ENCODE measurements around the gene TRMT1. TPM values are rescaled to one million over a fixed set of nuclear protein-coding genes. Genes with fewer than 3 reads are reported as not detected.

Gene TRMT1
- total and polyA plus RNA-seq, 4 experiments from 2014 or later: 18.0 to 78.4 (median 47.8) TPM

DNA sequence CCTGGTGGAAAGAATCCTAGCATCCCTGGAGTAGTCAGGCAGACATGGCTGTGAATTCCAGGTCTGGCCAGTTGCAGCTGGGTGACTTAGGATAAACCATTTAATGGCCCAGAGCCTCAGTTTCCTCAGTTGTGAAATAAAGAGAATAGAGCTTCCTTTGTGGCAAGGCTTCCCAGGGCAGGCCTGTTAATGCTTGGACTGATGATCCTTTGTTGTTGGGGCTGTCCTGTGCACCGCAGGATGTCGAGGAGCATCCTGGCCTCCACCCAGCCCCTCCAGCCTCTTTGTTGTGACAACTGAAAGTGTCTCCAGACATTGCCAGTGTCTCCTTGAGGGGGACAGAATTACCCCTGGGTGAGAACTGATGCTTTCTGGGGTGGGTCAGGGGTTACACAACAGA is 30.2 kb downstream of the TRMT1 start:
- Mint-ChIP-seq H3K27me3 (peaks cover 0 to 3% of the 10 kb centered on the region in 2 donors), H3K27ac (no peak overlapping the region), H3K4me3 (peak overlapping the region in 1 of 8 donors; percentile 22), H3K9me3 (no peaks in the 10 kb centered on the region), H3K36me3 (no peaks in the 10 kb centered on the region), H3K4me1 (peaks cover 0 to 9% (median 5%) of the 10 kb centered on the region in 4 donors)
- Histone ChIP-seq H3K27ac (ENCODE audit: low read depth, low read length) (no peak overlapping the region), H3K9me3 (ENCODE audit: control insufficient read depth in 1 of 2, low read length in 2 of 2) (no peaks in the 10 kb centered on the region), H3K4me1 (ENCODE audit: insufficient read depth, low read length) (no peaks in the 10 kb centered on the region), H3K4me3 (ENCODE audit: low read length in 2 of 2) (no peak overlapping the region), H3K27me3 (ENCODE audit: insufficient read depth, low read length) (no peaks in the 10 kb centered on the region), H3K36me3 (ENCODE audit: insufficient read depth, low read length) (no peaks in the 10 kb centered on the region)
- DNase-seq: no peak
- POLR2A ChIA-PET (ENCODE audit: partially characterized antibody): no interaction called here
- CTCF ChIA-PET (ENCODE audit: partially characterized antibody): interaction anchor here (1.5 kb wide), 1 partner anchor 31 kb away, joined by 3 read pairs; no protein-coding TSS in a partner anchor
- intact Hi-C loops (cut with micrococcal nuclease): no loop called here

DNA sequence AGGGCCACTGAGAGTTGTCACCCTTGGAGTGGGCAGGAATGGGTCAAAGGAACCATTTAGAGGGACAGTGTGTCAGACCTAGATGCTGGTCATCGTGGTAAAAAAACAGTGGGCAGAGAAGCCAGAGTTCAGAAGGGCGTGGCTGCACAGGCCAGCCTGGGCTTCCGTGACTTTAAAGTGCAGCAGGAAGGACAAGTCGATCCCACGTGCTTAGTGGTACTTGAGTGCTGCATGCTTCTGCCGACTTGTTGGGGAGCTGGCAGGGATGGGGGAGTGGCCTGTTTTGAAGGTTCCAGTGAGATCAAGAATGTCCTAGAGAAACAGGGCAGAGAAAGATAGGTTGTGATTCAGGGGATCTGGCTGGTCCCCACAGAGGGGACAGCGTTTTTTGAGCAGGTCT is 30.9 kb downstream of the TRMT1 start:
- Mint-ChIP-seq H3K27ac (no peak overlapping the region), H3K36me3 (no peaks in the 10 kb centered on the region), H3K4me3 (no peak overlapping the region), H3K27me3 (peaks cover 0 to 3% of the 10 kb centered on the region in 2 donors), H3K9me3 (no peaks in the 10 kb centered on the region), H3K4me1 (peaks cover 0 to 9% (median 5%) of the 10 kb centered on the region in 4 donors)
- Histone ChIP-seq H3K36me3 (ENCODE audit: insufficient read depth, low read length) (no peaks in the 10 kb centered on the region), H3K9me3 (ENCODE audit: control insufficient read depth in 1 of 2, low read length in 2 of 2) (no peaks in the 10 kb centered on the region), H3K4me3 (ENCODE audit: low read length in 2 of 2) (no peak overlapping the region), H3K27me3 (ENCODE audit: insufficient read depth, low read length) (no peaks in the 10 kb centered on the region), H3K4me1 (ENCODE audit: insufficient read depth, low read length) (no peaks in the 10 kb centered on the region), H3K27ac (ENCODE audit: low read depth, low read length) (no peak overlapping the region)
- intact Hi-C loops (cut with micrococcal nuclease): no loop called here
- POLR2A ChIA-PET (ENCODE audit: partially characterized antibody): no interaction called here
- no peak for DNase-seq
- CTCF ChIA-PET (ENCODE audit: partially characterized antibody): interaction anchor here (1.5 kb wide), 1 partner anchor 30 kb away, joined by 3 read pairs; no protein-coding TSS in a partner anchor

DNA sequence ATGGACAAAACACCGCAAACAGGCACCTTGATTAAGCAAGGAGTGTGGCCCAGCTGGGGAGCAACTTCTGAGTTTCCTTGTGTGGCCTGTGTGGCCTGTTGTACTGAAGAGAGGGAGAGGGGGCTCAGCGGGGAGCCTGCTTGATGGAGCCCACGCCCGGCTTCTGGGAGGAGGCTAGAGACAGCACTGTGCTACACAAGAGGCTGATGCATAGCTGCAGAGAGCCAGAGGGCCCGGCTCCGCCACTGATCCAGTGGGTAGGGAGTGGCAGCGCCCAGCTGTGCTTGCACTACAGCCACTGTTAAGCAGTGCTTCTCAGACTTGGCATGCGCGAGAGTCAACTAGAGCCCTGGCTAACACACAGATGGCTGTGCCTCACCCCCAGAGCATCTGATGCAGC is 32.9 kb downstream of the TRMT1 start:
- CTCF ChIA-PET (ENCODE audit: partially characterized antibody): interaction anchor here (1.0 to 1.8 kb wide), 4 partner anchors 10 to 118 kb away, joined by 3 to 4 read pairs (median 3); no protein-coding TSS in a partner anchor
- no peak for DNase-seq
- intact Hi-C loops (cut with micrococcal nuclease): no loop called here
- Mint-ChIP-seq H3K27ac (no peak overlapping the region), H3K4me1 (peaks cover 0 to 9% (median 5%) of the 10 kb centered on the region in 4 donors), H3K4me3 (no peak overlapping the region), H3K36me3 (no peaks in the 10 kb centered on the region), H3K9me3 (no peaks in the 10 kb centered on the region), H3K27me3 (peaks cover 0 to 3% of the 10 kb centered on the region in 2 donors)
- Histone ChIP-seq H3K27ac (ENCODE audit: low read depth, low read length) (no peak overlapping the region), H3K4me1 (ENCODE audit: insufficient read depth, low read length) (peaks cover 8% of the 10 kb centered on the region), H3K9me3 (ENCODE audit: control insufficient read depth in 1 of 2, low read length in 2 of 2) (no peaks in the 10 kb centered on the region), H3K27me3 (ENCODE audit: insufficient read depth, low read length) (no peaks in the 10 kb centered on the region), H3K4me3 (ENCODE audit: low read length in 2 of 2) (no peak overlapping the region), H3K36me3 (ENCODE audit: insufficient read depth, low read length) (no peaks in the 10 kb centered on the region)
- POLR2A ChIA-PET (ENCODE audit: partially characterized antibody): no interaction called here

DNA sequence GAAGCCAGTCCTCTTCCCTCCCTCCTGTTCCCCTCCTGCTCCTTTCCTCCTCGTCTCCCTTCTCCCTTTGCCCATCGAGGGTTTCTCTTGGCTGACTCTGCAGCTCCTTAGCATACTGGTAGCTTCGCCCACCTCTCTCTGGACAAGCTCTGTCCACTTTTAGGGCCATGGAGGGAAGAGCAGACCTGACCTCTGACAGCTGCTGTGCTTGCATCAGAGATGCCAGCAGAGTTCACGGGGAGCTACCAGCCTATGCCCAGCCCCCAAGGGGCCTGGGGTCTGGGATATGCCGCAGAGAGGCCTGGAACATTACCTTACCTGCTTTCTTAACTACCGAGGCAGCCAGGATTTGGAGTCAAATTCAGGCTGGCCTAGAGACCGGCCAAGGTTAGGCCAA is 33.5 kb downstream of the TRMT1 start:
- intact Hi-C loops (cut with micrococcal nuclease): no loop called here
- Histone ChIP-seq H3K9me3 (ENCODE audit: control insufficient read depth in 1 of 2, low read length in 2 of 2) (no peaks in the 10 kb centered on the region), H3K4me1 (ENCODE audit: insufficient read depth, low read length) (peaks cover 8% of the 10 kb centered on the region), H3K4me3 (ENCODE audit: low read length in 2 of 2) (no peak overlapping the region), H3K36me3 (ENCODE audit: insufficient read depth, low read length) (no peaks in the 10 kb centered on the region), H3K27ac (ENCODE audit: low read depth, low read length) (no peak overlapping the region), H3K27me3 (ENCODE audit: insufficient read depth, low read length) (no peaks in the 10 kb centered on the region)
- Mint-ChIP-seq H3K36me3 (no peaks in the 10 kb centered on the region), H3K9me3 (no peaks in the 10 kb centered on the region), H3K27ac (no peak overlapping the region), H3K27me3 (peaks cover 0 to 3% of the 10 kb centered on the region in 2 donors), H3K4me1 (peaks cover 0 to 9% (median 5%) of the 10 kb centered on the region in 4 donors), H3K4me3 (no peak overlapping the region)
- ChIA-PET CTCF (ENCODE audit: partially characterized antibody) (interaction anchor here (1.0 kb wide), 1 partner anchor 22 kb away, joined by 3 read pairs; no protein-coding TSS in a partner anchor), POLR2A (ENCODE audit: partially characterized antibody) (no interaction called here)
- no peak for DNase-seq

DNA sequence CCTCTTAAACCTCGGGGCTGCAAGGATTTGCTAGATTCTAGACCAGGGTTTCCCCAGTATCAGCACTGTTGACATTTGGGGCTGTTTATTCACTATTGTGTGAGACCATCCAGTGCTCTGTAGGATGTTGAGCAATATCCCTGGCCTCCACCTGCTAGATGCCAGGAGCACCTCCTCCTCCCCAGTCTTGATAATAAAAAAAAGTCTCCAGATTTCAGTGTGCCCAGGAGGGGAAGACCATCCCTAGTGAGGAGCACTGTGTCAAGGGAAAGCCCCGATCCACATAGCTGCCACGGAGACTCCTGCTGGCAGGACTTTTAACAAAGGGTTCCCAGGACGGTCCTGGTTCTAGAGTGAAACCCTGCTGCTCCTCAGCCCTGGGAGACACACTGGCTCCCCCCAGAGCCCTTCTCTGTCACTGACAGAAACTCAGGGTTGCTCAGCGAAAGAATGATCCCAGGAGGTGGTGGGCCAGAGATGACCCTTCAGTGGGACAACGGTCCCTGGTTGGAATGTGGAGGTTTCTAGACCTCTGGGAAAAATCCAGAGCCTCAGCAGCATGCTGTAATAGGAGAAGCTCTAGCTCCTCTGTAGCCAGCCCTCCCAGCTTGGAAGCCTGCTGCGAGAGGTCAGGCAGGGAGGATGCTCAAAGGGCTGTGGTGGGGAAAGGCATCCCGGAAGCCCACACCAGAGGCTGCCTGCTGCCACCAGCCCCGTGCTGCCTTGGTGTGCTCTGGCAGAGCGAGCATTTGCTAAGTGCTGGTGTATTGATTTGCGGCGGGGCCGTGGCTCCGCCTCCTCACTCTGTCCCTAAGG is 34.1 kb downstream of the TRMT1 start:
- Mint-ChIP-seq H3K4me3 (no peak overlapping the region), H3K36me3 (no peaks in the 10 kb centered on the region), H3K9me3 (no peaks in the 10 kb centered on the region), H3K27me3 (peaks cover 0 to 3% of the 10 kb centered on the region in 2 donors), H3K4me1 (peaks cover 0 to 9% (median 5%) of the 10 kb centered on the region in 4 donors), H3K27ac (no peak overlapping the region)
- no peaks in the 10 kb centered on the region for H3K9me3 ChIP-seq (ENCODE audit: control insufficient read depth in 1 of 2, low read length in 2 of 2)
- H3K36me3 ChIP-seq (ENCODE audit: insufficient read depth, low read length): no peaks in the 10 kb centered on the region
- no peak for DNase-seq
- H3K27me3 ChIP-seq (ENCODE audit: insufficient read depth, low read length): no peaks in the 10 kb centered on the region
- CTCF ChIA-PET (ENCODE audit: partially characterized antibody): no interaction called here
- POLR2A ChIA-PET (ENCODE audit: partially characterized antibody): no interaction called here
- no peak overlapping the region for H3K4me3 ChIP-seq (ENCODE audit: low read length in 2 of 2)
- peaks cover 8% of the 10 kb centered on the region for H3K4me1 ChIP-seq (ENCODE audit: insufficient read depth, low read length)
- H3K27ac ChIP-seq (ENCODE audit: low read depth, low read length): no peak overlapping the region
- intact Hi-C loops (cut with micrococcal nuclease): no loop called here

DNA sequence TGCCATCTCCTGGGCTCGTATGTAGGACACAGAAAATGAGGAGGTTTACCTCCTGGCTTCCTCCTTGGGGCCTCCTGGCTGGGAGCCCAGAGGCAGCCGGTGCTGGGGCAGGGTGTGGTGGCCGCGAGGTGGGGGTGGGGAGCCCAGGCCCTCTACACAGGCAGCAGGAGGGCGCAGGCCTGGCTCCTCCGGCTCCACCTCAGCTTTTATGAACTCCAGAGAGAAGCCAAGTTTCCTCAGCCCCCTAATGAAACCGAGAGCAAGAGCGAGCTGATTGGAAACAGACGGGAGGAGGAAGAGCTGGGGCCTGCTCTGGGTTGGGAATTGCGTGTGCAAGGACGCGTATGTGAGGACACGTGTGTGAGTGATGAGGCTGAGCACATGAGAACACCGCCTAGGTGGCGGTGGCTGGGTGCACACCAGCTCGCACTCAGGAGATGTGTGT is 37.0 kb downstream of the TRMT1 start:
- Histone ChIP-seq H3K9me3 (ENCODE audit: control insufficient read depth in 1 of 2, low read length in 2 of 2) (no peaks in the 10 kb centered on the region), H3K4me1 (ENCODE audit: insufficient read depth, low read length) (peaks cover 8% of the 10 kb centered on the region), H3K36me3 (ENCODE audit: insufficient read depth, low read length) (no peaks in the 10 kb centered on the region), H3K4me3 (ENCODE audit: low read length in 2 of 2) (no peak overlapping the region), H3K27ac (ENCODE audit: low read depth, low read length) (no peak overlapping the region), H3K27me3 (ENCODE audit: insufficient read depth, low read length) (no peaks in the 10 kb centered on the region)
- intact Hi-C loops (cut with micrococcal nuclease): no loop called here
- no peaks in the 10 kb centered on the region for H3K4me1 Mint-ChIP-seq
- H3K4me3 Mint-ChIP-seq: no peak overlapping the region
- ChIA-PET CTCF (ENCODE audit: partially characterized antibody) (interaction anchor here (2.3 kb wide), 1 partner anchor 18 kb away, joined by 11 read pairs; no protein-coding TSS in a partner anchor), POLR2A (ENCODE audit: partially characterized antibody) (no interaction called here)
- H3K36me3 Mint-ChIP-seq: no peaks in the 10 kb centered on the region
- H3K27me3 Mint-ChIP-seq: no peaks in the 10 kb centered on the region
- no peak for DNase-seq
- no peaks in the 10 kb centered on the region for H3K9me3 Mint-ChIP-seq
- peak overlapping the region in 1 of 7 donors; percentile 22 for H3K27ac Mint-ChIP-seq

DNA sequence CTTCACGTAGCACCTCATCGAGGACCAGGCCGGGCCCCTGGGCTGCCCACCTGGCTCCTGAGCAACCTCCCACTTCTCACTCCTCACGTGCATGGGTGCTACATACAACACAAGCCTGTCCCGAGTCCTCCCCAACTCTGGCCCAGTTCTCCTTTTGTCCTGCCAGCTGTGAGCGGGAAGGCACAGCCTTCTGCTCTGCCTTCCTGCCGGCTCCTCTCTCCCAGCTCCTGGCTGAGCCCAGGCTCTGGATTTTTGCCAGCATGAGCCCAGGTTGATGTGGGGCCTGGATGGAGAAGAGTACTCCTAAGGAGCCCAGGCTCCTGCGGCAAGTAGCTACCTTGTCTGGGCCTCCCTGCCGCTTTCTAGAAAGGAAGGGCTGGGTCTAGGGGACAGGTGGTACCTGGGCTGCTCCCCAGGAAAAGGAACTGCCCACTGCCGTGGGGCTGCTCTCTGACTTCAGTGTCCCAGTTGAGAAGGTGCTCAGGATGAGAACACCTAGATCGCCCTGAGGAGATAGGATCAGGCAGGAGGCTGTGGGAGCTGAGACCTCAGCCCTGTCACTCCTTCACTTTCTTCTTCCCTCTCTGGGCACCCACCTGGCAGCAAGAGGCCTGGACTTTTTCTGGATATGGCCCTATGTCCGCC is 37.5 kb downstream of the TRMT1 start:
- H3K4me1 Mint-ChIP-seq: no peaks in the 10 kb centered on the region
- intact Hi-C loops (cut with micrococcal nuclease): no loop called here

More for the DNA sequence above, 37.5 kb downstream of the TRMT1 start:
- no peaks in the 10 kb centered on the region for H3K27me3 Mint-ChIP-seq
- no peaks in the 10 kb centered on the region for H3K36me3 Mint-ChIP-seq
- Histone ChIP-seq H3K4me3 (ENCODE audit: low read length in 2 of 2) (no peak overlapping the region), H3K27me3 (ENCODE audit: insufficient read depth, low read length) (no peaks in the 10 kb centered on the region), H3K9me3 (ENCODE audit: control insufficient read depth in 1 of 2, low read length in 2 of 2) (no peaks in the 10 kb centered on the region), H3K36me3 (ENCODE audit: insufficient read depth, low read length) (no peaks in the 10 kb centered on the region), H3K27ac (ENCODE audit: low read depth, low read length) (no peak overlapping the region), H3K4me1 (ENCODE audit: insufficient read depth, low read length) (peaks cover 8% of the 10 kb centered on the region)
- H3K9me3 Mint-ChIP-seq: no peaks in the 10 kb centered on the region
- DNase-seq: no peak
- ChIA-PET POLR2A (ENCODE audit: partially characterized antibody) (no interaction called here), CTCF (ENCODE audit: partially characterized antibody) (interaction anchor here (2.3 kb wide), 1 partner anchor 18 kb away, joined by 11 read pairs; no protein-coding TSS in a partner anchor)
- no peak overlapping the region for H3K4me3 Mint-ChIP-seq
- H3K27ac Mint-ChIP-seq: peak overlapping the region in 2 of 7 donors; percentile 22 to 68

Data from CD4-positive, alpha-beta memory T cell (primary cell).